ENCODE data around the gene SPSB4.

DNA sequence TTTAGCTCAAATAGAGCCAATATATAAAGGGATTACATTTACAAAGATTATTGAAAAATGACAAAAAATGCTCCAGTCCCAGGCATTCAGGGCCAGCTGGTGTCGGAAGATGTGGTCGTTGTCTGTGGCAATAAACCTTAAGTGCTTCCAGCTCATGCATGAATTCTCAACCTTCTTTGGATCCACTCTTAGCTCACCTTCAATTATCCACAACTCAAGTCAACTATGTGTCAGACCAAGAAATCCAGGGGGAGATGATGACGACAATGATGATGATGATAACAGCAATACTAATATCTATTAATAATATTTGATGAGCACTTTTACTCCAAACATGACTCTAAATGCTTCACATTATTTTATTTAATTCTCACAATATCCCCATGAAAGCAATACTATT is 126.9 kb downstream of the SPSB4 start:
- no peak for TF ChIP-seq POLR2A (IDR thresholded peaks at IDR 0.05)
- TF ChIP-seq, protein P1, sequence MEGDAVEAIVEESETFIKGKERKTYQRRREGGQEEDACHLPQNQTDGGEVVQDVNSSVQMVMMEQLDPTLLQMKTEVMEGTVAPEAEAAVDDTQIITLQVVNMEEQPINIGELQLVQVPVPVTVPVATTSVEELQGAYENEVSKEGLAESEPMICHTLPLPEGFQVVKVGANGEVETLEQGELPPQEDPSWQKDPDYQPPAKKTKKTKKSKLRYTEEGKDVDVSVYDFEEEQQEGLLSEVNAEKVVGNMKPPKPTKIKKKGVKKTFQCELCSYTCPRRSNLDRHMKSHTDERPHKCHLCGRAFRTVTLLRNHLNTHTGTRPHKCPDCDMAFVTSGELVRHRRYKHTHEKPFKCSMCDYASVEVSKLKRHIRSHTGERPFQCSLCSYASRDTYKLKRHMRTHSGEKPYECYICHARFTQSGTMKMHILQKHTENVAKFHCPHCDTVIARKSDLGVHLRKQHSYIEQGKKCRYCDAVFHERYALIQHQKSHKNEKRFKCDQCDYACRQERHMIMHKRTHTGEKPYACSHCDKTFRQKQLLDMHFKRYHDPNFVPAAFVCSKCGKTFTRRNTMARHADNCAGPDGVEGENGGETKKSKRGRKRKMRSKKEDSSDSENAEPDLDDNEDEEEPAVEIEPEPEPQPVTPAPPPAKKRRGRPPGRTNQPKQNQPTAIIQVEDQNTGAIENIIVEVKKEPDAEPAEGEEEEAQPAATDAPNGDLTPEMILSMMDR (IDR thresholded peaks at IDR 0.05) = no peak

All from ovary (tissue), 3 donors.